Kidney (tissue), 14 donors: ENCODE results near the gene FBXO46. TPM values are rescaled to one million over a fixed set of nuclear protein-coding genes. Genes with fewer than 3 reads are reported as not detected.

Source experiments
- DNase-seq, 5 donors: peaks; one replicate each; pipeline ENCODE4 v3.0.0-alpha.2; 2013 to 2020
- FAIRE-seq: peaks from 2 replicates; lab custom pipeline; 2012; peaks lifted over from hg19 to GRCh38; lab: Jason Lieb, UNC
- H3K27ac ChIP-seq, 2 donors: one replicate each; pipeline ENCODE4 v1.7.0; 2013; ENCODE audit warnings: low read depth in 2 of 2, low read length in 2 of 2, inconsistent platforms in 1 of 2
- H3K27me3 ChIP-seq: one replicate; pipeline ENCODE4 v1.7.1; 2013; ENCODE audit warnings: low read length, inconsistent platforms; ENCODE audit not compliant: control insufficient read depth, insufficient read depth
- H3K36me3 ChIP-seq, 3 donors: one replicate each; pipeline versions ENCODE4 v1.7.0 to v1.7.1; 2013; ENCODE audit warnings: low read length in 3 of 3, control low read depth in 1 of 3, inconsistent platforms in 1 of 3; ENCODE audit not compliant: insufficient read depth in 3 of 3, control insufficient read depth in 2 of 3
- H3K4me1 ChIP-seq, 3 donors: one replicate each; pipeline versions ENCODE4 v1.7.0 to v1.7.1; 2013; ENCODE audit warnings: low read length in 3 of 3, inconsistent platforms in 1 of 3, low read depth in 1 of 3; ENCODE audit not compliant: control insufficient read depth in 2 of 3, insufficient read depth in 2 of 3
- H3K4me3 ChIP-seq, 3 donors: one replicate each; pipeline versions ENCODE4 v1.7.0 to v1.8.1; 2013; ENCODE audit warnings: low read length in 3 of 3, control low read depth in 1 of 3, inconsistent platforms in 1 of 3
- H3K9ac ChIP-seq, 3 donors: one replicate each; pipeline versions ENCODE4 v1.7.0 to v1.7.1; 2013; ENCODE audit warnings: low read length in 3 of 3, control low read depth in 1 of 3, inconsistent platforms in 1 of 3
- H3K9me3 ChIP-seq, 3 donors: one replicate each; pipeline versions ENCODE4 v1.7.0 to v1.7.1; 2013; ENCODE audit warnings: low read length in 3 of 3, control low read depth in 1 of 3, inconsistent platforms in 1 of 3; ENCODE audit not compliant: control insufficient read depth in 2 of 3, insufficient read depth in 1 of 3
- intact Hi-C: fragments of 100-400 bp; cut with DNase I; formaldehyde crosslinking; loops from one replicate; pipeline ENCODE4 v1.11.1; 2022
- polyA plus RNA-seq: library from polyadenylated mRNA; stranded (reverse); fragments of 350-450 nt; fragmentation: Illumina TruSeq; extraction: RNeasy Lipid Tissue Mini Kit (QIAGEN cat#74804); gene quantifications from one replicate; pipeline ENCODE4 v1.2.3, GENCODE V29; 2014; ENCODE audit warnings: low read depth, low replicate concordance; ENCODE audit not compliant: insufficient read depth
- total RNA-seq: library from RNA; stranded (reverse); fragmentation: NEBNext Ultra II Directional; extraction: Animal tissue kit (Norgen Biotek cat#: 25700); gene quantifications from one replicate; pipeline ENCODE4 v1.2.1, GENCODE V29; 2021
- TF ChIP-seq, protein P1 (sequence below): IDR thresholded peaks from 3 replicates; pipeline ENCODE4 v1.5.1; 2012; ENCODE audit warnings: mild to moderate bottlenecking, moderate library complexity, borderline replicate concordance; ENCODE audit not compliant: insufficient read depth; ENCODE audit errors: extremely low read depth
- donor health status: control.
- donor health status: control.
- donor health status: control.
- donor health status: control.
- donor health status: control.
- donor health status: DM: yes; HTN: yes; CAD: no.
- donor health status: Normal renal cell carcinoma (clear cell type).

The FBXO46 gene
- total and polyA plus RNA-seq, 2 donors from 2014 or later, result 6.5 to 16.6 TPM

DNA sequence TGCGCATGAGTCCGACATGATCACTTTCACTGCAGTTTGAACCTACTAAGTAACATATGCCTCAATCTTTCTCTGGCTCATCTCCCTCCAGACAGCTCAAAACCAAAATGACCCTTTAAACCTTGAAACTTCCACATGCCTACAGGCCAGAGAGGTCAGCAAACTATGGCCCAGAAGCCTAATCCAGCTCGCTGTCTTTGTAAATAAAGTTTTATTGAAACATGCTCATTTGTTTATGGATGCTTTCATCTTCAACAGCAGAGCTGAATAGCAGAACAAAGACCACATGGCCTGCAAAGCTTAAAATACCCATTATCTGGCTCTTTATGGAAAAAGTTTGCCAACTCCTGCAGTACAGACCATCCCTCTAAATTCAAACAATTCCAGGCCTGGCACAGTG lies 15.6 kb downstream of the FBXO46 start:
- H3K27me3 ChIP-seq, result no peaks in the 10 kb centered on the region
- peaks cover 0 to 2% (median 0%) of the 10 kb centered on the region in 3 donors for H3K36me3 ChIP-seq
- H3K4me3 ChIP-seq, result no peak overlapping the region
- intact Hi-C loops, result no loop called here
- no peaks in the 10 kb centered on the region for H3K9me3 ChIP-seq
- DNase-seq (no peak), FAIRE-seq (no peak)
- TF ChIP-seq, protein P1, sequence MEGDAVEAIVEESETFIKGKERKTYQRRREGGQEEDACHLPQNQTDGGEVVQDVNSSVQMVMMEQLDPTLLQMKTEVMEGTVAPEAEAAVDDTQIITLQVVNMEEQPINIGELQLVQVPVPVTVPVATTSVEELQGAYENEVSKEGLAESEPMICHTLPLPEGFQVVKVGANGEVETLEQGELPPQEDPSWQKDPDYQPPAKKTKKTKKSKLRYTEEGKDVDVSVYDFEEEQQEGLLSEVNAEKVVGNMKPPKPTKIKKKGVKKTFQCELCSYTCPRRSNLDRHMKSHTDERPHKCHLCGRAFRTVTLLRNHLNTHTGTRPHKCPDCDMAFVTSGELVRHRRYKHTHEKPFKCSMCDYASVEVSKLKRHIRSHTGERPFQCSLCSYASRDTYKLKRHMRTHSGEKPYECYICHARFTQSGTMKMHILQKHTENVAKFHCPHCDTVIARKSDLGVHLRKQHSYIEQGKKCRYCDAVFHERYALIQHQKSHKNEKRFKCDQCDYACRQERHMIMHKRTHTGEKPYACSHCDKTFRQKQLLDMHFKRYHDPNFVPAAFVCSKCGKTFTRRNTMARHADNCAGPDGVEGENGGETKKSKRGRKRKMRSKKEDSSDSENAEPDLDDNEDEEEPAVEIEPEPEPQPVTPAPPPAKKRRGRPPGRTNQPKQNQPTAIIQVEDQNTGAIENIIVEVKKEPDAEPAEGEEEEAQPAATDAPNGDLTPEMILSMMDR, result no peak
- H3K27ac ChIP-seq, result no peak overlapping the region
- H3K9ac ChIP-seq, result no peak overlapping the region
- peaks cover 0 to 9% (median 6%) of the 10 kb centered on the region in 3 donors for H3K4me1 ChIP-seq

DNA sequence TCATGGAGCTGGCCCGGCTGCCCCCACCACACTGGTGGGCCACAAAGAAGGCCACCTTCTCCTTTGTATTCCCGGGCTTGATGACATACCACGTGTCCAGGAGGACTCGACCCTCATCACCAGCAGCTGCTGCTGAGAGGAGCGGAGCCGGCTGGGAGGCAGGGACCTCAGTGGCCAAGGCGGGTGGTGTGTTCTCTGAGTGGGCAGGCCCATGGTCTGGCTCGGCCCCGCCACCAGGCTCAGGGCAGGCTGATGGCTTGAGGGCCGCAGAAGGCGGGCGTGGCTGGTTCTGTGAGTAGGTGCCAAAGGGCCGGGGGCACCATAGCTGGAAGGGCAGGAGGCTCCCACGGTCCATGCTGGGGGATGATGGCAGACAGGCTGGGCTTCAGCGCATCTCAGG lies 17.6 kb downstream of the FBXO46 start:
- FAIRE-seq (no peak), DNase-seq (peak in 1 of 5 donors; percentile 74)
- H3K9ac ChIP-seq, result no peak overlapping the region
- intact Hi-C loops, result no loop called here
- no peaks in the 10 kb centered on the region for H3K36me3 ChIP-seq
- no peaks in the 10 kb centered on the region for H3K27me3 ChIP-seq
- no peaks in the 10 kb centered on the region for H3K9me3 ChIP-seq
- no peak overlapping the region for H3K4me3 ChIP-seq
- H3K4me1 ChIP-seq, result peaks cover 0 to 7% (median 3%) of the 10 kb centered on the region in 3 donors
- H3K27ac ChIP-seq, result no peak overlapping the region
- TF ChIP-seq, protein P1, result no peak

DNA sequence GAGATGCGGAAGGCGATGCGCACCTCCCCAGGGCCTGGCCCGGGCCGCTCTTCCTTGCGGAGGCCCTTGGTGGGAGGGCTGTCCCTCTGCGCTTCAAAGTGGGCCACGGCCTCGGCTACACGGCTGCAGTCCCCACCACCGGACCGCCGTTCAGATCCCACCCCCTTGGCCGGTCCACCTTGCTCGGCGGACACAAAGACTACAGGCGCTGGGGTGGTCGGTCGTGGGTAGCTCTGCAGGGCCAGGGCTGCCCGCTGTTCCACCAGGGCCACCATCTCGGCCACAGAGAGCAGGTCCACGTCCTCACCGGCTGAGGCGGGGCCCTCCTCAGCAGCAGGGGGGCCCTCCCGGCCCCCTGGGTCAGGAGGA lies 18.0 kb downstream of the FBXO46 start:
- intact Hi-C loops, result no loop called here
- no peak overlapping the region for H3K9ac ChIP-seq
- H3K9me3 ChIP-seq, result no peaks in the 10 kb centered on the region
- H3K27ac ChIP-seq, result no peak overlapping the region
- no peaks in the 10 kb centered on the region for H3K27me3 ChIP-seq
- TF ChIP-seq, protein P1, result no peak
- H3K4me3 ChIP-seq, result no peak overlapping the region
- no peaks in the 10 kb centered on the region for H3K36me3 ChIP-seq
- FAIRE-seq (no peak), DNase-seq (peak in 1 of 5 donors; percentile 77)
- peaks cover 0 to 4% (median 0%) of the 10 kb centered on the region in 3 donors for H3K4me1 ChIP-seq
